ENCODE measurements around the gene HEXB.

The HEXB gene

GRCh38 chr5:74684900-74685851, at the start of gene HEXB:
Gene HEXB, plus strand, starts transcription at chr5:74685233. Its CDS starts 28 bp downstream, at chr5:74685261.
- peak; percentile 68 to 76 for DNase-seq

- no peak for DNase-seq
These were observed 48.9 kb upstream of the HEXB start for GRCh38 chr5:74636149-74636548.

GRCh38 chr5:74636552-74636951, 48.5 kb upstream of the HEXB start:
- no peak for DNase-seq

- DNase-seq = no peak
These were observed 46.5 kb upstream of the HEXB start for GRCh38 chr5:74638544-74638969.

- DNase-seq = no peak
These were observed 45.8 kb upstream of the HEXB start for GRCh38 chr5:74638970-74639806.

GRCh38 chr5:74639807-74640449, 45.1 kb upstream of the HEXB start:
- DNase-seq = peak in 1 of 2 experiments; percentile 4

- DNase-seq = peak; percentile 79 to 89
These were observed 44.5 kb upstream of the HEXB start, which contains the start of gene ENC1 for GRCh38 chr5:74640450-74640953. Gene ENC1, minus strand, starts transcription at chr5:74640728. Its CDS starts 4,243 bp downstream, at chr5:74636485.

- DNase-seq = no peak
These were observed 43.9 kb upstream of the HEXB start for GRCh38 chr5:74640954-74641734.

- DNase-seq = peak; percentile 1 to 26
These were observed 43.1 kb upstream of the HEXB start for GRCh38 chr5:74641735-74642542.

GRCh38 chr5:74642543-74642863, 42.5 kb upstream of the HEXB start:
- no peak for DNase-seq

GRCh38 chr5:74643111-74643562, 41.9 kb upstream of the HEXB start:
- no peak for DNase-seq

GRCh38 chr5:74647096-74647495, 37.9 kb upstream of the HEXB start:
- peak; percentile 19 to 53 for DNase-seq

- peak; percentile 58 to 71 for DNase-seq
These were observed 36.2 kb upstream of the HEXB start for GRCh38 chr5:74648835-74649293.

- no peak for DNase-seq
These were observed 35.5 kb upstream of the HEXB start for GRCh38 chr5:74649421-74649973.

GRCh38 chr5:74651710-74652109, 33.3 kb upstream of the HEXB start:
- no peak for DNase-seq

- DNase-seq = no peak
These were observed 32.5 kb upstream of the HEXB start for GRCh38 chr5:74652576-74652975.

GRCh38 chr5:74653991-74654390, 31.0 kb upstream of the HEXB start:
- no peak for DNase-seq

- no peak for DNase-seq
These were observed 29.8 kb upstream of the HEXB start for GRCh38 chr5:74655206-74655605.

GRCh38 chr5:74655716-74656115, 29.3 kb upstream of the HEXB start:
- DNase-seq = no peak

GRCh38 chr5:74657165-74657564, 27.9 kb upstream of the HEXB start:
- DNase-seq = no peak

- no peak for DNase-seq
These were observed 25.9 kb upstream of the HEXB start for GRCh38 chr5:74659172-74659571.

Data from NCI-H2081 (cell line).